ENCODE data around the gene PHIP.
"Not testable (repeated sequence)": the region's sequence is repeated elsewhere in the genome, so short reads cannot be mapped to it uniquely, and the experiment has no call there.

The PHIP gene

DNA sequence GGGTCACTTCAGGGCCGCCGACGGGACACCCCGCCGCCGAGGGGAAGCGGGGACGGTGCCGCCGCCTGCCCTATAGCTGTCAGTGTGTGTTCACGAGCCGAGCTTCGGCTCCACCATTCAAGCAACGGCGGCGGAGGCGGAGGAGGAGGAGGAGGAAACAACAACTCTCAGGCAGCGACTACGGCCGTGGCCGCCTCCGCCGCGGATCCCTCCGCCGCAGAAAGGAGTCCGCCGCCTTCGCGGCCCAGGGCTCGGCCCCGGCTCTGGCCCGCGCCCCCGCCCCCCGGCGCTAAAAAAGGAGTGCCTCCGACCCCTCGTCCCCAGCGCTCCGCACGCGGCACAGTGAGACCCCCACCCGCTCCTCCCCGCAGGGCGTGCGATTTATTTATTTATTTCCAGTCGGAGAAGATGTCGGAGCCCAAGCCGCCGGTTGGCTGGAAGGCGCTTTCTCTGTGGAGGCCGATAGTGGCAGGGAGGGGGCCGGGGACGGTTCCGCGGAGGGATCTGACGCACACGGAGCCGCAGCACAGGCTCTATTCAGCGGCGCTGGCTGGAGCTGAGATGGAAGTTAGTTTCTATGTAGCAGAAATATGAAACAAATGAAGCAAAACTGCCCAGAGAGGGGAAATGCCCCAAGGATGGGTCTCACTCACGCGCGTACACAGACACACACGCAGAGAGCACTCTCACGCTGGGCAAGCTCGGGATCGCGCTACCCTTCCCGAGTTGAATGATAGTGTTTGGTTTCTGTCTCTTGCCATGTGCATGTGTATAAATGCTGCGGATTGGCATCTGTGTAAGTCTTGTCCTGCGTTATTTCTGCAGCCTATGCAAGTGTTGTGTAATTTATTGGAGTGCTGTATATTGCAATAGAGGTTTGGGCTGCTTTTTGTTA lies at the start of gene PHIP:
Gene PHIP, minus strand, starts transcription at position 180 of the 895 bp plus-strand sequence. CDS start 186 bp downstream, outside the sequence.
- FAIRE-seq: no peak

DNA sequence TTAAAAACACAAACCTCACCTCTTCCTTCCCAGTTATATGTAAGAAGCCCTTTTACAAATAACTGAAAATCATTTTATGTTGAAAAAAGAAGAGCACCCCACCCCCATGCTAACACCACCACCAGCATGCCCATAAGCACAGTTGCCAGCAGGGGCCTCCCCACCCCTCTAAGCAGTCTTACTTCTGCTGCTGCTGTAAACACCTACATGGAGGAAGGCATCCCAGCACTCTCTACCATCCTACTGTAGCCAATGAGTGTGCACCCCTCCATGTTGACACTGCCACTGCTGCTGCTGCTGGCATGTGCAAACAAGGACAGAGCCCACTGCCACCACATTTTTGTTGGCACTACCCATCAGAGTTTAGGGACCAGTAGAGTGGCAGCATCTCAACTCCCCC lies 49.6 kb upstream of the PHIP start:
- no peak for FAIRE-seq

DNA sequence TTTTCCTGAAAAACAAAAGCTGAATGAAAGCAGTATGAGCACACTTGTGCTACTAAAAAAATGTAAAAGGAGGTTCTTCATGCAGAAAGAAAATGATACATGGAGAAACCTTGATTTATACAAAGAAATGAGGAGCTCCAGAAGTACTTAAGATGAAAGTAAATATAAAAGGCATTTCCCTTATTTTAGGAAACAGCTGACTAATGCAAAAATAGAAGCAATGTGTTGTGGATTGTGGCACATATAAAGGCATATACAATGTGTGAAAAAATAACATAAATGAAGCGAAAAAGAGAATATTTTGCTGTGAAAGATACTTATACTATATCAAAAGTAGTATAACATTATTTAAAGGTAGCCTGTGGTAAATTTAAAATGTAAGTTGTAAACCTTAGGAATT lies 41.2 kb upstream of the PHIP start:
- FAIRE-seq: no peak

DNA sequence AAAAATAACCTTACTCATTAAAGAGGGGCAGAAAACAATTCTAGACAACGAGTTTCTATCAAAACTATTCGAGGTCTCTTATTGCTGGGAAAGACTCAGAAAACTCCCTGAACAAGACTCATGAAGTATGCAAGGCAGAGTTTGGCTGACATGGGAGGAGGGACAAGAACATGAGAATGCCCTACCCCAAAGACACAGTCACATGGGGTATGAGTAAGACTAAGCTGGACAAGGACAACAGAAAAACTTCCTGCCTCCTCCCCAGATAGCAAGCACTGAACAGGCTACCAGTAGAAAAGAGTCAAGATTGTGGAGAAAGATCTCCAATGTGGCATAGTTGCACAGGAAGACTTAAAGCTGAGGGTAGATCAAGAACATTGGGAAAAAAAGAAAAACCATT lies 39.7 kb upstream of the PHIP start:
- no peak for FAIRE-seq

DNA sequence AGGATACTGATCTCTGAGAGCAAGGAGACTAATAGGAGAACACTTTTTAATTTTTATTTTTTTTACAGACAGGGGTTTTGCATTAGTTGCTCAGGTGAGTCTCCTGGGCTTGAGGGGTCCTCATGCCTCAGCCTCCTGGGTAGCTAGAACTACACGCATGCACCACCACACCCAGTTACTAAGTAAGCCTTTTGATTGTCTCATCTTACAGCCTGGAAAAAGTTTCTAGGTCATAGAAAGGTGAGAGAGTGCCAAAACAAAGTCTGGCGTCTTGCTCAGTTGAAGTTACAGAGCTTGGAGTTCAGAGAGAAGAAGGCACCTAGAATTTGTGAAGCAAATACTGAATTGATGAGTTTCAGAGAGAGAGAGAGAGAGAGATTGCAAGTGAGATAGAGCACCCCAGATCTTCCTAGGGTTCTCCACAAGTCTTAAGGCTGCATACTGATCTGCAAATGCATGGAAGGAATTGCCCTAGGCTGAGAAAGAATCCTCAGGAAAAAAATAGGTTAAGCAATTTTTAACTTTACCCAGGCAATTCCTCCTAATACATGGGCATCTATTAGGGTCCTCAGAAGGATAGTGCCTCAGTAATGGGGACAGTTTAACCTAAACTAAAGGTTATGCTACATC lies 37.6 kb upstream of the PHIP start:
- FAIRE-seq: no peak

DNA sequence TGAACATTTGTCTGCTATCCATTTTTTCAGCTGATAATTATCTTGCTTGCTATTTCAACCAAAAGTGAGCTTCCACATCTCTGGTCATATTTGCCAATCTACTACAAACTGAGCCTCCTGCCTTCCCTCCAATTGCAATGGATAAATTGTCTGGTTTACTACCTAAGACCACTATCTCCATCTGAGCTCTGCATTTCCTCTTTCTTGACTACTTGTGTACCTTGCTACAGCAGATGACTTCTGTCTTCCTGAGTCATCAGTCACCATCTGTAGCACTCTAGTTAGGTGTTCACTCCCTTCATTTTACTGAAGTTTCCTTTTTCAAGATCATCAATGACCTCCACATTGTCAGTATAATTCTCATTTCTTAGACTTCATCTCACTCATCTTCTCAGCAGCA lies 33.5 kb upstream of the PHIP start:
- FAIRE-seq: no peak

DNA sequence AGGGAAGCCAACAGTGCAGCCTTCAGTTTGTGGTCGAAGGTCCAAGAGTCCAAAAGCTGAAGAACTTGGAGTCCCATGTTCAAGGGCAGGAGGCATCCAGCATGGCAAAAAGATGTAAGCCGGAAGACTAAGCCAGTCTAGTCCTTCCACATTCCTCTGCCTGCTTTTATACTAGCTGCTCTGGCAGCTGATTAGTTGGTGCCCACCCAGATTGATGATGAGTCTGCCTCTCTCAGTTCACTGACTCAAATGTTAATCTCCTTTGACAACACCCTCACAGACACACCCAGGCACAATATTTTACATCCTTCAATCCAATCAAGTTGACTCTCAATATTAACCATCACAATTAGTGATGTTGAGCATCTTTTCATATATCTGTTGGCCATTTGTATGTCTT lies 23.1 kb upstream of the PHIP start:
- FAIRE-seq: no peak

DNA sequence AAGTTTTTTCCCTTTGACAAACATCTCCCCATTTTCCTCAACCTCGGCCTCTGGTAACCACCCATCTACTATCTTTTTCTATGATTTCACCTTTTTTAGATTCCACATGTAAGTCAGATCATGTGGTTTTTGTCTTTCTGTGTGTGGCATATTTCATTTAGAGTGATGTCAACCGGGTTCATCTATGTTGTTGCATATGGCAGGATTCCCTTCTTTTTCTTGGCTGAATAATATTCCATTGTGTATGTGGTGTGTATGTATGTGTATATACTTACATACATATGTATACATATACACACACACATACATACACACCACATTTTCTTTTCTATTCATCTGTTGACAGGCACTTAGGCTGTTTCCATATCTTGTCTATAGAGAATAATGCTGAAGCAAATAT lies 22.2 kb upstream of the PHIP start:
- no peak for FAIRE-seq

DNA sequence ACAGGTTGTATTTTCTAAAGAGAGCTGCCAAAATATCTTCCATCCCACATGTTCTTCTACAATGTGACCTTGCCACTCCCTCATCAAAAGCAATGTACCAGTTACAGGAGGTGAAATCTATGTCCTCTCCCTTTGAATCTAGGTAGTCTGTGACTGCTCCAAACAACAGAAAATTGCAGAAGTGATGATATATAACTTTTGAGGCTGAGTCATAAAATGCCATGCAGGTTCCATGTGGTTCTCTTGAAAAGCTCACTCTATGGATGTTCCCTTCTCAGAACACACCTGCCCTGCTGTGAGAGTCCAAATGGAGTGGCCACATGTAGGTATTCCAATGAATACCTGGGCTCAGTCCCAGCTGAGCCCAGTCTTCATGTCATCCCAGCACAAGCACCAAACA lies 16.9 kb upstream of the PHIP start:
- FAIRE-seq: no peak

DNA sequence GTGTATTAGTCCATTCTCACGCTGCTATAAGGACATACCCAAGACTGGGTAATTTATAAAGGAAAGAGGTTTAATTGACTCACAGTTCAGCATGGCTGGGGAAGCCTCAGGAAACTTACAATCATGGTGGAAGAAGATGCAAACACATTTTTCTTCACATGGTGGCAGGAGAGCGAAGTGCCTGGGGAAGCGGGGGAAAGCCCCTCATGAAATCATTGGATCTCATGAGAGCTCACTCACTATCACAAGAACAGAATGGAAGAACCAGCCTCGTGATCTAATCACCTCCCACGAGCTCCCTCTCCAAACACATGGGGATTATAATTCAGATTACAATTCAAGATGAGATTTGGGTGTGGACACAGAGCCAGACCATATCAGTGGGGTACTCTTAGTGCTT lies 13.7 kb upstream of the PHIP start:
- FAIRE-seq: not testable (repeated sequence)

DNA sequence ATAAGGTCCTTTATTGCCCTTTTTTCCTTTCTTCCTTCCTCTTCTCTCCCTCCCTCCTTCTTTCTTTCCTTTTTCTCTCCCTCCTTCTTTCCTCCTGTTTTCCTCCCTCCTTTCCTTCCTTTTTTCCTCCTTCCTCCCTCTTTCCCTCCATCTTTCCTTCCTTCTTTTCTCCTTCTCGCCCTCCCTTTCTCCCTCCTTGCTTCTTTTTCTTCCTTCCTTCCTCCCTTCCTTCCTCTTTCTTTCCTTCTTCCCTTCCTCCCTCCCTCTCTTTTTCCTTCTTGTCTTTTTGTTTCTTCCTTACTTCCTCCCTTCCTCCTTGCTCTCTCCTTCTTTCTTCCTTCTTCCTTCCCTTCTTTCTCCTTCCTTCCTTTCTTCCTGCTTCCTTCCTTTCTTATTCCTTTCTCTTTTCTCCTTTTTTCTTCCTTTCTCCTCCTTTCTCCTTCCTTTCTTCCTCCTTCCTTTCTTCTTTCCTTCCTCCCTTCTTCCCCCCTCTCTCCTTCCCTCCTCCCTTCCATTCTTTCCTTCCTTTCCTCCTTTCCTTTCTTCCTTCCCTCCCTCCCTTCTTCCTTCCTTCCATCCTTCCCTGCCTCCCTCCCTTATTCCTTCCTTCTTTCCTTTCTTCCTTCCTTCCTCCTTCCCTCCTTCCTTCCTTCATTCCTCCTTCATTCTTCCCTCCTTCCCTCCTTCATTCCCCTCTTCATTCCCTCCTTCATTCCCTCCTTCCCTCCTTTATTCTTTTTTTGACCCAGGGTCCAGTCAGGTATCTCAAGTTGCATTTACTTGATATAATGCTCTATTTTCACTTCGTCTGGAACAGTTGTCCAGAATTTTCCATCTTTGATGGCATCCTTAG lies 11.7 kb upstream of the PHIP start:
- no peak for FAIRE-seq

DNA sequence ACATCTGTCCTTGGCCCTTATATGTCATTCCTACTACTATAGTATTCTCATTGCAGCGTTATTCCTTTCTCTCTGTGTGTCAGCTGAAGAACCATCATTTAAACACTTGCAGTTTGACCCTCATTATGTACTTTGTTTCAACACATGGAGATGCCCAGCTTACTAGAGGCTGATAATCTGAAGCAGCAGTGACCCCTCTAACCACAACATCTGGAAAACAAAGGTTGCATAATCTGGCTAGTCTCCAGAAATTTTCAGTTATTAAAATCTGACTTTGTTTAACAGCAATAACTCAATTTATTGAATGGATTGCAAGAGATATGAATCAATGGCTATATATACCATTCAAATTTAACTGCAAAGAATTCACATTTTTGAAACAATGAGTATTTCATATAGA lies 6.6 kb upstream of the PHIP start:
- no peak for FAIRE-seq

DNA sequence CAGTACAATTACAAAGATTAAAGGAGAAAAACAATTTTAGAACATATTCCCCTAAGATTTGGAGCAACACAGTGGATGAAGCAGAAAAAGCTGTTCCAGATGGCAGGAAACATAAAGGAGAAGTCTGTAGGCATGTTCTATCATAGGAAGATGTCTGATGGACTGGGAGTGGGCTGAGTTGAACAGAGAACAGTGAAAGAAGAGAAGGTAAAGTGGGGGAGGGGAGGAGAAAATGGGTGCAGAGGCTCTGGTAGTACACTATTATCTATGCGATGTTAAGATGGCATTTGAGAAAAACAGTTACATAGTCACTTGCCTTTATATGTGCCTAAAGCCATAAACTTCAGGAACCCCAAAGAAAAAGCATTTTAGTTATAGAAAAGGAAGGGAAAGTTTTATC lies 4.2 kb upstream of the PHIP start:
- no peak for FAIRE-seq

DNA sequence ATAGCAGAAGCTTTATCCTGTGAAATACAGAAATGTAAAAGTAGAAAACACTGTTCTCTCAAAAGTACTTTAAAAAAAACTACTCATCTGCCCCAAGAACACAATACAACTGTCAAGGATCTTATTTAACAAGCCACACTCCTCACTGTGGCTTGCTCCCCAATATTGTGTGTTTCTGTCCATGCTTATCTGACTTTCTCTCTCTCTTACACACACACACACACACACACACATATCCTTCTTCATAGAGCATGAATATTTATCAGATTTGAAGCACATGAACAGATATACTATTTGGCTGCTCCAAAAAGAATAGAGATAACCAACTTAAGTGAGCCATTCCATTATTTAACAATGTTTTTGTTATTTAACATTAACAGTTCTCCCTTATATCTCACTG lies 3.6 kb upstream of the PHIP start:
- FAIRE-seq: no peak

DNA sequence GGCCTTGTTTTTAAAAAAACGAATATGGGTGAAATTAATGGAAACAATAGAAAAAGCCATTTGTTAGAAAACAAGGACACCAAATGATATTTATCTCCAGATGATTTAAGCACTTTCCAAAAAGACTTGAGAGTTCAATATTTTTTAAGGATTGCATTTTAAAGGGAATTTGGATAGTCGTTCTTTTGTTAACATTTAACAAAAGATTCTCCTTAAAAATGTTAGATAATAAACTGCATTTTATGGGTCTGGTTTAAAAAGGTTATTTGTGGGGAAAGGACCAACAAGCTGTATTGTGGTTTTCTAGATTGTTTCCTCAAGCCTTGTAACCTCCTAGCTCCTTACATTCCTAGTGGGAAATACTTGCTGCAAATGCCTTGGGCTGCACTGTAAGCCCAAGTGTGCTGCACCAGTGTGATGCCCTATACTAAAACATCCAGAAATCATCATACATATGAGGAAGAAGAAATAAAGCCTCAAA lies 1.5 kb upstream of the PHIP start:
- no peak for FAIRE-seq

DNA sequence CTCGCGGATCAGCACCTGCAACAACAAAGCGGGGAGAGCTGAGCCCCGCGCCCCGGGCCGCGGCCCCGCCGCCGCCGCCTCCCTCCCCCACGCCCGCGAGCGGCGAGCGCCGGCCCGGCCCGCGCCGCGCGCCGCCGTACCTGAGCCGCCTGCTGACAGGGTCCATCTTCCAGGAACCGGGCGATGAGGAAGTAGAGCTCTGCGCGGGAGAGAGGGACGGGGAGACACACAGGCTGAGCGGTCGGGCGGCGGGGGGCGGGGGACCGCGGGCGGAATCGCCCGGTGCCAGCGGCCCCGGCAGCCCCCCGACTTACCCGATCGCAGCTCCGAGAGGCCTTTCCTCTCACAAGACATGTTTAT lies 359 bp downstream of the PHIP start:
- no peak for FAIRE-seq

DNA sequence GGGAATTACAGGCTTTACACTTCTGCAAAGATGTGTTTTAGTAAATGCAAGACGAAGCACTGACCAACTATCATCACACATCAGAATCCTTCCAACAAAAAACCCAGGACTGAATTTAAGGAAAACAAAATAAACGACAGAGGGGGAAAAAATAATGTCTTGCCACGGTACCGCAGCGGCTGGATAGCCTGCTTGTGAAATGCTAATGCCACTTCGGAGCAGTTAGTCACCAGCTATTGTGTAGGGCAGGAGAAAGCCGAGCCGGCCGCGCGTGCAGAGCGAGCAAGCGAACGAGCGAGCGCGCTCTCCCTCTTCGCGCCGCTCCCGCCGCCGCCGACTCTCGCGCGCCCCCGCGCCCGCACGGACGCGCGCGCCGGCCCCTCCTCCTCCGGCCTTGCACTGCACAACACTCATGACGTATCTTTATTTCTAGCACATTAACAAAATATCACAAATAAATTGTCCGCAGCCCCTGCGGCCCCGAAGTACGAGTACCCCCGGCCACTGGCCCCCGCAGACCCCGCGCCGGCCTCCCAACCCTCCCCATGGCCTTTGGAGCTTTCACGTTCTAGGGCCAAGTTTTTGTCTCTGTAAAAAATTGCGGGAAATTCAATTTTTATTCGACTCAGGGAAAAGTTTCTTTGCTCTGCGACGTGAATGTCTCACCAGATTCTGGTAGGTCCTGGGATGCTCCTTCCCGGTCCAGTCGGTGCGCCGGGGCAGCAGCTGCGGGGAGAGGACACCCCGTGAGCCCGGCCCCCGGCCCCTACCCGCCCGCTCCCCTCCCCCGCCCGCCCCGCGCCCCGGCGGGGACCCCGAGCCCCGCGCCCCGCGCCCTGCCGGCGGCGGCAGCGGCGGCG lies 1.0 kb downstream of the PHIP start:
- FAIRE-seq: no peak

DNA sequence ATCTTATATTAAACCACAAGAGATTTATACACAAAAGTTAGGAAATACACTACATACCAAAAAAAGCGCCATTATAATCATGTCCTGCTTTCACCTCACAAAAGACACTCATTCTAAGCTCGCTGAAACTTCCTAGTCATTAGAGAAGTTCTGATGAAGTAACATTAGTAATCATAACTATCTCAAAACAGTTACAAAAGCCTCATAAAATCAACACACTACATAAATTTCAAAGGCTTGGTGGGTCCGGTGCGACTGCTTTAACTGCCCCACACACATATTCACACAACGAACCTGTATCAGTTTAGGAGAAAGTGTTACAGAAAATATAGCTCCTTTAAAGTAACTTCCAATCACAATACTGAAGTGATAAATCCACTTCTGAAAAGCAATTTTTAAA lies 1.9 kb downstream of the PHIP start:
- FAIRE-seq: no peak

DNA sequence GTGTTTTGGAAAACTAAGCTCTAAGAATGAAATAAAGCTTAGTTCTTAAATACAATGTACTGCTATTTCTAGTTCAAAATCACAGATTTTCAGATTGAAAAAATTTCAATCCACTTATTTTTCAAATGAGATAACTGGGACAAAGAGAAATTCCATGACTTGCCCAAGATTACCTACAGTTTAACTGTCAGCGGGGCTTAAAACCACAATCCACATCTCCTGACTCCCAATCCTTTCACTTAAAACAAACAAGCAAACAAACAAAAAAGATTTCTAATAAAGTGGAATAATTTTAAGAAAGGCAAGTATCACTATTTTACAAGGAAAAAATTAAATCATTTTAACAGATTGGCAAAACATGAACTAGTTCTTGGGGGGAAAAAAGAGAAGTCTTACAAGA lies 4.2 kb downstream of the PHIP start:
- no peak for FAIRE-seq

DNA sequence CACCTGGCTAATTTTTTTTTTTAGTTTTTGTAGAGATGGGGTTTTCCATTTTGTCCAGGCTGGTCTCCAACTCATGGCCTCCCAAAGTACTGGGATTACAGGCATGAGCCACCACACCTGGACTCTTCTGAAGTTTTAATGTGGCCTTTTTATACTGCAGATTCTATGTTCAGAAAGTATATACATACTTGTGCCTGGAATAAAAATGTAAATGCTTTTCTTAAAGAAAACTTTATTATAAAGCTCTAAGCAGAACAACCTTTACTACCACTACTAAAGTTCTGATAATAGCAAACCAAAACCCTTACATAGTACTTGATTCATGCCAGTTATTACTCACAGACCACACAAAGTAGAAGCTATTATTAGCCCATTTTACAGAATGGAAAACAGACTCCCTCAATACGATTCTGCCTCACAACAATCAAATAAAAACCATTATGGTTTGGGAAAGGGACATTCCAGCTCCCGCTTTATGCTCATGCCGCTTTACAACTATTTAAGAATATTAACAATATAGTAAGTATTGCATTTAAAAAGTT lies 5.3 kb downstream of the PHIP start:
- FAIRE-seq: no peak

DNA sequence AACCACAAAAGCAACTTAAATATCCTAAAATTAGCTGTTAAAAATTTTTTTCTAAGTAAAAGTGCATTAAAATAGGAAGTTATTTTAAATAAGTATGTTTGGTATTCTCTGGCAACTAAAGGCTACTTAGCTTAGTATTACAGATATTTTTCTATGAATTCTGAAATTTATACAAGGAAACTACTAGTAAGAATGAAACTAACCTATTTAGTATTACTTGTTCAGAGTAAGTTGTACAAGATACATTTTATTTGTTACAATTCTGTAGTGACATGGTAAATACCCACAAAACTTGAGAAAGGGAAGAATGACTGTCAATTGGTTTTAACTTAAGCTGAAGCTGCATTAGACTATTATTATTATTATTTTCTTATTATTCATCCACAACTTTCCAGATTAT lies 6.5 kb downstream of the PHIP start:
- FAIRE-seq: no peak

DNA sequence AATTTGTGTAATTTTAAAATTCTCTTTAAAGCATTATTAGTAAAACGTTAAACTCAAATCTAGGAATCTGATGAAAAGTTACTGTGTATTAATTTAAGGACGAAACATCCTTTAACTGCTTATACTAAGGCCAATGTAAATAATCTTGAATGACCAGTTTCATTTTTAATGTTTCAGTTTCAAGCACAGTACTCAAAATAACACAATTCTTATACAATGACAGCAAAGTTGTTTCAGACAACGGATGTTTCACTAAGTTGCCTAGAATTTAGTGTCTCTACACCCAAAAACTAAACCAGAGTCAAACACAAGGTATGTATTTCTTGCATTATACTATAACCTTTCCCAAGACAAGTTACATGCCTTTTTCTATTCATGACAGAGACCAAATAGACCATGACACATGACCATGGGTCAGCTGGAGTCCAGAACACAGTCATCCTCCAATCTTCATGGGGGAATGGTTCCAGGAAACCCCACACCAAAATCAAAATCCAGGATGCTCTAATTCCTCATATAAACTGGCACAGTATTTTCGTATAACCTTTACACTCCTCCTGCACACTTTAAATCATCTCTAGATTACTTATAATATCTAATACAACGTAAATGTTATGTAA lies 7.7 kb downstream of the PHIP start:
- FAIRE-seq: no peak

All from TTC549 (cell line).